Heart left ventricle (tissue), 13 donors: ENCODE results near the gene HDAC4.

ENCODE experiments used
- CTCF ChIP-seq, 12 donors: fragments of 200-600 bp; sonication (generic) in 4 of 12; IDR thresholded peaks; one replicate each; pipeline versions ENCODE4 v1.5.0 to v1.8.0; 2018 to 2022; ENCODE audit warnings: antibody characterized with exemption in 12 of 12, mild to moderate bottlenecking in 5 of 12
- POLR2A ChIP-seq, 2 donors: fragments of 450-650 bp; IDR thresholded peaks; one replicate each; pipeline ENCODE4 v1.6.1; 2017; ENCODE audit warnings: antibody characterized with exemption in 2 of 2, mild to moderate bottlenecking in 2 of 2, moderate library complexity in 2 of 2
- donor health status: ischemic (EF 13 %, LVEDD 7.1; RV severe dilation, severe dysfunction).
- donor health status: DM: no; HTN: yes; CAD: no.
- donor health status: DM: no; HTN: no; CAD: no.
- donor health status: ischemic (EF 25% LVEDD 6.9; RV normal size, moderate dysfunction).
- donor health status: ischemic (EF 25% LVEDD 5.7; RV mildly dilated, moderate dysfunction).
- donor health status: ischemic (EF 35%, LVEDD 5.7; RV mildly dilated, moderate dysfunction).
- donor health status: nonischemic (EF 11% LVEDD 7.7; RV severe dilation, severe dysfunction).
- donor health status: DM: yes; HTN: yes; CAD: no.
- donor health status: PGD.
- donor health status: ischemic (EF 29% LVEDD 5.4; RV normal size, mild dysfunction).
- donor health status: nonischemic (EF 23%, LVEDD 6.1; RV moderate dilation, normal function).

GRCh38 chr2:239368321-239368720, 32.5 kb downstream of the HDAC4 start:
- no peak for TF ChIP-seq CTCF (IDR thresholded peaks at IDR 0.05)
- TF ChIP-seq POLR2A (IDR thresholded peaks at IDR 0.05), result no peak
